HCT116 (cell line): ENCODE data around the gene SERPINB5. TPM values are rescaled to one million over a fixed set of nuclear protein-coding genes. Genes with fewer than 3 reads are reported as not detected.

Experiments
- ATAC-seq: fragments of 200-7000 bp; cut with Tn5 transposase; 2 replicates; pipeline ENCODE4 v1.9.1; 2020; ENCODE audit warnings: mild to moderate bottlenecking, moderate library complexity
- BruUV-seq: library from RNA; stranded (reverse); fragments of 400-500 nt; replicated peaks from 2 replicates; lab custom pipeline; 2021; lab: Mats Ljungman, UMichigan
- CTCF ChIA-PET: fragments of 300-600 bp; sonication (Branson Sonifier 250); formaldehyde crosslinking; loops from one replicate; lab custom pipeline; 2021; ENCODE audit warnings: antibody characterized with exemption; lab: Charles Lee
- POLR2A ChIA-PET: fragments of 300-600, 350-600 bp; sonication (Branson Sonifier 250); formaldehyde crosslinking; loops from one replicate; lab custom pipeline; 2021; ENCODE audit warnings: antibody characterized with exemption; lab: Charles Lee
- RAD21 ChIA-PET, 2 experiments: fragments of 300-600 bp; sonication (Branson Sonifier 250); formaldehyde crosslinking; loops; one replicate each; lab custom pipeline; 2023; ENCODE audit warnings: low total read pairs in 2 of 2; ENCODE audit not compliant: uncharacterized antibody in 2 of 2, unreplicated experiment in 2 of 2, low non-redundant PET in 1 of 2; lab: Charles Lee
- DNase-seq: peaks from one replicate; pipeline ENCODE4 v3.0.0-alpha.2; 2010; ENCODE audit warnings: low read depth, low spot score
- H2AFZ ChIP-seq: fragments of 200-600 bp; shearing (Covaris generic), sonication (generic); 2 replicates; pipeline ENCODE4 v1.6.1; 2017; ENCODE audit warnings: low read depth, mixed run types, mixed read lengths, antibody characterized with exemption, low read length; ENCODE audit not compliant: poor library complexity, severe bottlenecking
- H3K27ac ChIP-seq: 2 replicates; pipeline ENCODE4 v1.5.1; 2012; ENCODE audit warnings: low read depth, low read length
- H3K27me3 ChIP-seq: fragments of 200-600 bp; sonication (generic); 2 replicates; pipeline ENCODE4 v1.6.1; 2016; ENCODE audit warnings: mixed run types, low read length, mixed read lengths; ENCODE audit not compliant: insufficient read depth
- H3K36me3 ChIP-seq, 2 experiments: fragments of 200-500 bp in 1 of 2; fragments of 200-600 bp in 1 of 2; sonication (Bioruptor generic) in 1 of 2; sonication (generic) in 1 of 2; 2 replicates each; pipeline versions ENCODE4 v1.5.1 to v1.6.1; 2014 to 2016; ENCODE audit warnings: low read length in 2 of 2, inconsistent platforms in 1 of 2, mixed read lengths in 1 of 2, mixed run types in 1 of 2; ENCODE audit not compliant: insufficient read depth in 2 of 2, control insufficient read depth in 1 of 2
- H3K4me1 ChIP-seq, 2 experiments: fragments of 200-600 bp in 1 of 2; sonication (generic) in 1 of 2; 2 replicates each; pipeline versions ENCODE4 v1.5.1 to v1.6.1; 2012 to 2017; ENCODE audit warnings: low read length in 2 of 2, inconsistent platforms in 1 of 2, mild to moderate bottlenecking in 1 of 2, mixed read lengths in 1 of 2, mixed run types in 1 of 2, moderate library complexity in 1 of 2; ENCODE audit not compliant: insufficient read depth in 2 of 2, control insufficient read depth in 1 of 2
- H3K4me2 ChIP-seq: fragments of 200-600 bp; sonication (generic); 2 replicates; pipeline ENCODE4 v1.6.1; 2017; ENCODE audit warnings: mixed run types, low read length, mixed read lengths
- H3K4me3 ChIP-seq, 2 experiments: fragments of 200-600 bp in 1 of 2; sonication (generic) in 1 of 2; replicated peaks in 1 of 2; 2 replicates each; pipeline ENCODE4 v1.5.1; 2011 to 2016; ENCODE audit warnings: low read length in 2 of 2, control low read depth in 1 of 2, low read depth in 1 of 2, mild to moderate bottlenecking in 1 of 2, mixed read lengths in 1 of 2, mixed run types in 1 of 2
- H3K79me2 ChIP-seq: fragments of 200-600 bp; sonication (generic); 2 replicates; pipeline ENCODE4 v1.6.1; 2017; ENCODE audit warnings: mild to moderate bottlenecking, mixed run types, low read length, moderate library complexity, mixed read lengths; ENCODE audit not compliant: insufficient read depth
- H3K9ac ChIP-seq: fragments of 200-600 bp; sonication (generic); 2 replicates; pipeline ENCODE4 v1.6.1; 2016; ENCODE audit warnings: low read length, mixed read lengths
- H3K9me2 ChIP-seq: fragments of 200-600 bp; sonication (generic), shearing (Covaris generic); 2 replicates; pipeline ENCODE4 v1.6.1; 2017; ENCODE audit warnings: mixed run types, mild to moderate bottlenecking, moderate library complexity; ENCODE audit not compliant: insufficient read depth
- H3K9me3 ChIP-seq, 2 experiments: fragments of 200-500 bp in 1 of 2; fragments of 200-600 bp in 1 of 2; sonication (Bioruptor generic) in 1 of 2; sonication (generic) in 1 of 2; 2 replicates each; pipeline ENCODE4 v1.6.1; 2014 to 2017; ENCODE audit warnings: low read length in 2 of 2, mixed read lengths in 2 of 2, inconsistent platforms in 1 of 2, low read depth in 1 of 2, mild to moderate bottlenecking in 1 of 2, mixed run types in 1 of 2, moderate library complexity in 1 of 2; ENCODE audit not compliant: control insufficient read depth in 1 of 2, insufficient read depth in 1 of 2
- H4K20me1 ChIP-seq: fragments of 200-600 bp; sonication (generic), shearing (Covaris generic); 2 replicates; pipeline ENCODE4 v1.6.1; 2017; ENCODE audit warnings: mixed run types, mild to moderate bottlenecking, moderate library complexity; ENCODE audit not compliant: insufficient read depth
- CBX3 ChIP-seq: IDR thresholded peaks from 2 replicates; pipeline ENCODE4 v1.6.1; 2012; ENCODE audit warnings: low read depth
- ELF1 ChIP-seq: IDR thresholded peaks from 2 replicates; pipeline ENCODE4 v1.6.1; 2012; ENCODE audit warnings: low read depth, borderline replicate concordance
- EZH2 ChIP-seq: fragments of 200-600 bp; sonication (generic); IDR thresholded peaks from 2 replicates; pipeline ENCODE4 v1.6.1; 2017; ENCODE audit warnings: antibody characterized with exemption, mixed run types
- FOSL1 ChIP-seq: IDR thresholded peaks from 2 replicates; pipeline ENCODE4 v1.6.1; 2012; ENCODE audit warnings: low read depth
- JUND ChIP-seq: IDR thresholded peaks from 2 replicates; pipeline ENCODE4 v1.6.1; 2012
- MAX ChIP-seq: IDR thresholded peaks from 2 replicates; pipeline ENCODE4 v1.6.1; 2012
- POLR2A ChIP-seq: IDR thresholded peaks from 2 replicates; pipeline ENCODE4 v1.7.0; 2011; ENCODE audit warnings: borderline replicate concordance; ENCODE audit not compliant: insufficient read depth, insufficient read length; ENCODE audit errors: extremely low read depth
- REST ChIP-seq: IDR thresholded peaks from 2 replicates; pipeline ENCODE4 v1.6.1; 2012; ENCODE audit warnings: low read depth
- TCF7L2 ChIP-seq: IDR thresholded peaks from 2 replicates; pipeline ENCODE4 v1.7.0; 2011; ENCODE audit warnings: borderline replicate concordance, inconsistent platforms; ENCODE audit not compliant: insufficient read depth, insufficient read length; ENCODE audit errors: extremely low read depth
- ZBTB33 ChIP-seq: IDR thresholded peaks from 2 replicates; pipeline ENCODE4 v1.6.1; 2011; ENCODE audit warnings: mild to moderate bottlenecking, low read length, moderate library complexity; ENCODE audit not compliant: insufficient replicate concordance; ENCODE audit errors: extremely low read depth
- ZNF274 ChIP-seq: fragments of 200-500 bp; sonication (Bioruptor generic); IDR thresholded peaks from 2 replicates; pipeline ENCODE4 v1.6.1; 2014; ENCODE audit warnings: mild to moderate bottlenecking, low read depth, low read length, inconsistent platforms
- intact Hi-C: fragments of 100-400 bp; cut with micrococcal nuclease; formaldehyde crosslinking; loops from 2 replicates; pipeline ENCODE4 v1.10.0; 2022
- total RNA-seq: library from RNA; stranded (reverse); gene quantifications from one replicate; pipeline ENCODE4 v1.2.1, GENCODE V29; 2021; ENCODE audit not compliant: unreplicated experiment
- TF ChIP-seq, protein P1 (sequence below): IDR thresholded peaks from 2 replicates; pipeline ENCODE4 v1.6.1; 2012

SERPINB5 gene
- total RNA-seq, 1 experiment from 2014 or later = 19.5 TPM

- TF ChIP-seq ZBTB33 = no peak
- TF ChIP-seq POLR2A = no peak
- no peak for TF ChIP-seq TCF7L2
- no peak for TF ChIP-seq ELF1
- no peak for TF ChIP-seq FOSL1
- no peak for TF ChIP-seq CBX3
- TF ChIP-seq, protein P1, sequence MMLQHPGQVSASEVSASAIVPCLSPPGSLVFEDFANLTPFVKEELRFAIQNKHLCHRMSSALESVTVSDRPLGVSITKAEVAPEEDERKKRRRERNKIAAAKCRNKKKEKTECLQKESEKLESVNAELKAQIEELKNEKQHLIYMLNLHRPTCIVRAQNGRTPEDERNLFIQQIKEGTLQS = no peak
- CTCF ChIA-PET = no interaction called here
- no TSS peak for BruUV-seq
- H3K9me3 ChIP-seq = no peaks in the 10 kb centered on the region
- RAD21 ChIA-PET = no interaction called here
- H3K27ac ChIP-seq = no peak overlapping the region
- H3K9me2 ChIP-seq = no peaks in the 10 kb centered on the region
- H3K4me1 ChIP-seq = peaks cover 7 to 15% of the 10 kb centered on the region in 2 experiments
- peak overlapping the region; percentile 56 for H2AFZ ChIP-seq
- no peaks in the 10 kb centered on the region for H3K79me2 ChIP-seq
- ATAC-seq (no peak), DNase-seq (no peak)
- H3K27me3 ChIP-seq = no peaks in the 10 kb centered on the region
- no peak overlapping the region for H3K9ac ChIP-seq
- H3K4me2 ChIP-seq = no peak overlapping the region
- intact Hi-C loops = no loop called here
- H4K20me1 ChIP-seq = no peaks in the 10 kb centered on the region
- no peak overlapping the region for H3K4me3 ChIP-seq
- POLR2A ChIA-PET = no interaction called here
- H3K36me3 ChIP-seq = no peaks in the 10 kb centered on the region
These were observed 9.1 kb upstream of the SERPINB5 start for GRCh38 chr18:63467699-63468098.

DNA sequence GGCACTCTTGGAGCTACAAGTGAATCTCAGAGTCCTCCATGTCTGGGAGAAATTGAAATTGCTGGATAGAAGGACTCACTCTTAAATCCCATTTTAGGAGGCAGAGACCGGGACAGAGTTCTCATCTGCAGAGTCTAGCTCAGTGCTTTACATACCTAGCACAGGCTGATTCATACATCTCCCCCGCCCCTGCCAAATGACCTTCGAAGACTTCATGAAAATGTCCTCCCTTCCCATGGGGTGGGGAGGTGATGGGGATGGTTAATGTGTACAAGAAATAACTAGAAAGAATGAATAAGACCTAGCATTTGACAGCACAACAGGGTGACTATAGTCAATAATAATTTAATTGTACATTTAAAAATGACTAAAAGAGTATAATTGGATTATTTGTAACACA, 8.2 kb upstream of the SERPINB5 start:
- CTCF ChIA-PET = no interaction called here
- TF ChIP-seq, protein P1 = no peak
- no peak for TF ChIP-seq REST
- TF ChIP-seq EZH2 = no peak
- no peak for TF ChIP-seq JUND
- no peak for TF ChIP-seq ZNF274
- TF ChIP-seq ELF1 = no peak
- TF ChIP-seq CBX3 = no peak
- TF ChIP-seq FOSL1 = no peak
- TF ChIP-seq MAX = no peak

More for the DNA sequence above, 8.2 kb upstream of the SERPINB5 start:
- H3K4me1 ChIP-seq = peaks cover 7 to 16% of the 10 kb centered on the region in 2 experiments
- no peaks in the 10 kb centered on the region for H4K20me1 ChIP-seq
- no peak overlapping the region for H3K27ac ChIP-seq
- H3K4me2 ChIP-seq = no peak overlapping the region
- H3K27me3 ChIP-seq = no peaks in the 10 kb centered on the region
- no peak overlapping the region for H2AFZ ChIP-seq
- no peaks in the 10 kb centered on the region for H3K9me3 ChIP-seq
- ATAC-seq (no peak), DNase-seq (no peak)
- intact Hi-C loops = no loop called here
- no peaks in the 10 kb centered on the region for H3K9me2 ChIP-seq
- BruUV-seq = no TSS peak
- no peak overlapping the region for H3K9ac ChIP-seq
- H3K4me3 ChIP-seq = no peak overlapping the region
- H3K79me2 ChIP-seq = no peaks in the 10 kb centered on the region
- ChIA-PET RAD21 (no interaction called here), POLR2A (no interaction called here)
- no peaks in the 10 kb centered on the region for H3K36me3 ChIP-seq
